ENCODE results near the gene BAZ1A.

Gene BAZ1A

GRCh38 chr14:34722723-34723545 is 152.2 kb downstream of the BAZ1A start:
- peak in 2 of 5 donors; percentile 28 to 38 for DNase-seq

GRCh38 chr14:34721129-34721528 is 154.0 kb downstream of the BAZ1A start:
- DNase-seq: no peak

- DNase-seq: no peak
These were observed 156.3 kb downstream of the BAZ1A start for GRCh38 chr14:34718750-34719304.

GRCh38 chr14:34715127-34715863 is 159.9 kb downstream of the BAZ1A start:
- DNase-seq: no peak

GRCh38 chr14:34714320-34715126 is 160.6 kb downstream of the BAZ1A start, which contains the start of gene CFL2:
TSS of gene CFL2 (minus strand) at chr14:34714593. CDS start at chr14:34714540, 53 bp downstream.
- peak; percentile 59 to 71 (median 70) for DNase-seq

- DNase-seq: peak in 2 of 5 donors; percentile 10 to 13
These were observed 161.4 kb downstream of the BAZ1A start for GRCh38 chr14:34713681-34714319.

- DNase-seq: no peak
These were observed 162.0 kb downstream of the BAZ1A start for GRCh38 chr14:34713122-34713680.

- no peak for DNase-seq
These were observed 163.1 kb downstream of the BAZ1A start for GRCh38 chr14:34711796-34712712.

GRCh38 chr14:34711169-34711568 is 164.0 kb downstream of the BAZ1A start:
- DNase-seq: no peak

GRCh38 chr14:34710744-34711143 is 164.4 kb downstream of the BAZ1A start:
- DNase-seq: no peak

GRCh38 chr14:34710006-34710405 is 165.2 kb downstream of the BAZ1A start:
- DNase-seq: no peak

- no peak for DNase-seq
These were observed 167.4 kb downstream of the BAZ1A start for GRCh38 chr14:34707722-34708121.

Measured in T-helper 1 cell (primary cell).